T-helper 17 cell (primary cell): ENCODE data around the gene PFKFB3. TPM values are rescaled to one million over a fixed set of nuclear protein-coding genes. Genes with fewer than 3 reads are reported as not detected.
A peak's percentile ranks its signal among the peaks of the same experiment; 100 is the strongest.

Source experiments
- ATAC-seq: fragments of 150-1000 bp; cut with Tn5 transposase; 2 replicates; pipeline ENCODE4 v1.10.0; 2021; ENCODE audit warnings: mild to moderate bottlenecking, moderate library complexity
- DNase-seq, 3 donors: peaks; one replicate each; pipeline versions ENCODE4 v3.0.0 to v3.0.0-alpha.2; 2020 to 2021
- H3K9me3 ChIP-seq: one replicate; pipeline ENCODE4 v1.7.0; 2013; ENCODE audit warnings: low read length, mild to moderate bottlenecking; ENCODE audit not compliant: control insufficient read depth, poor library complexity, severe bottlenecking
- H3K27ac Mint-ChIP-seq: one replicate; pipeline ENCODE4 v1.8.0; 2022; ENCODE audit warnings: mild to moderate bottlenecking, moderate library complexity, mixed read lengths
- H3K27me3 Mint-ChIP-seq: one replicate; pipeline ENCODE4 v1.8.0; 2022; ENCODE audit warnings: mixed read lengths
- H3K36me3 Mint-ChIP-seq: one replicate; pipeline ENCODE4 v1.8.0; 2022; ENCODE audit warnings: low read depth, mixed read lengths
- H3K4me1 Mint-ChIP-seq: one replicate; pipeline ENCODE4 v1.8.0; 2022; ENCODE audit warnings: mild to moderate bottlenecking, mixed read lengths
- H3K4me3 Mint-ChIP-seq: one replicate; pipeline ENCODE4 v1.8.0; 2022; ENCODE audit warnings: mild to moderate bottlenecking, moderate library complexity, mixed read lengths
- total RNA-seq, 4 donors: library from RNA in 2 of 4; stranded (reverse) in 2 of 4; gene quantifications; one replicate each; pipeline ENCODE4 v1.2.3 and lab custom pipeline; 2022 to 2026

PFKFB3 gene
- total RNA-seq, 2 donors from 2014 or later = 93.3 to 146 TPM

DNA sequence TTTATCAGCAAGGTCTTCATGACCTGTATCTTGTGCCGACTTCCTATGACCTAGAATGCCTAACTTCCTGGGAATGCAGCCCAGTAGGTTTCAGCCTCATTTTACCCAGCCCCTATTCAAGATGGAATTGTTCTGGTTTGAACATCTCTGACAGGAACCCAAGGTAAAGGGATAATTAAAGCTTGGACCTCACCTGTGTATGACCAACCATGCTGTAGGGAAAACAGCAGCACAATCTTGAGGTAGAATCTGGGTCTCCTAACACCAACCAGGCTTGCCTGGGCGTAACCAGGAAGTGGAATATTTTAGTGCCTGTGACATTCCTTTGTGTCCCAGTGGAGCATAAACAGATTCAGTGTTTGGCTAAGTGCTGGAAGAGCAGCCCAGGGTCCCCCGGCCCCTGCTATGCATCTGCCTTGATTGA lies 94.1 kb downstream of the PFKFB3 start:
- peaks cover 40% of the 10 kb centered on the region for H3K4me1 Mint-ChIP-seq
- H3K36me3 Mint-ChIP-seq = peaks cover 2% of the 10 kb centered on the region
- H3K9me3 ChIP-seq = no peaks in the 10 kb centered on the region
- no peak for ATAC-seq
- H3K4me3 Mint-ChIP-seq = no peak overlapping the region
- peak overlapping the region; percentile 80 for H3K27ac Mint-ChIP-seq
- no peak for DNase-seq
- no peaks in the 10 kb centered on the region for H3K27me3 Mint-ChIP-seq

DNA sequence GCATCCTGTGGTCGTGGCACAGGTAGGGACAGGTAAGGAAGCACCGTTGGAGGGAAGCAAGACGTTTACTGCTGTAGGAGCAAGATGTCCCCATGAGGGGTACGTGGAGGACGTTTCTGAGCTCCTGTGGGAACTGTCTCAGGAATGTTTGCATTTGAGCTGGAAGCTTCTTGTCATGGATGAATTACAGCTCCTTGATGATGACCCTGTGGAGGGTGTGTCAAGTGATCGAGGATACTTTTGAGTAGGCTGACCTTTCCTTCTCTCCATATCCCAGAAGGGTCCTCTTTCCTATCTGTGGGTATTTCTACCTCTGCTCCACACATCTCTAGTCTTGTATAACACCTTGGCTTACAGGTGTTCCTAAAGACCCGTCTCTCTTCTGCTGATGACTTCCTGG lies 94.8 kb downstream of the PFKFB3 start:
- Mint-ChIP-seq H3K27me3 (no peaks in the 10 kb centered on the region), H3K27ac (peak overlapping the region; percentile 80), H3K4me1 (peaks cover 38% of the 10 kb centered on the region), H3K36me3 (peaks cover 2% of the 10 kb centered on the region), H3K4me3 (no peak overlapping the region)
- no peak for ATAC-seq
- no peak for DNase-seq
- H3K9me3 ChIP-seq = no peaks in the 10 kb centered on the region

DNA sequence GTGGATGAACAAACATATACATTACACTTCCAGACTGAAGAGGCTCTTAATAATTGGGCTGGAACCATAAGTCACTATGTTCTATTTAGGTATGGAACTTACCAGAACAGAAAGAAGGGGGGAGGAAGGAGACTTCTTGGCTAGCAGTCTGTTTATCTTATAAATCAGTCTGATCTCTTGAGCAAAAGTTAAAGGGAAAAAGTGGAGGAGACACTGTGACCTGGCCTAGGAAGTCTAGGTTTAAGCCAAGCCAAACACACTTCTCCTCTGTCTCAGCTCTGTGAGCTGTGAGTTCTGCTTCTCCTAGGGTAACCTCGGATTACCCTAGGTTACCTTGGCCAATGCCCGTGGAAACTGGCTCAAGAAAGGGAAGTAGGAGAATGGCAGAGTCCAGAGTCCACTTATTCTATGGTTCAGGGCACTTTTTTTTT lies 95.2 kb downstream of the PFKFB3 start:
- Mint-ChIP-seq H3K4me3 (no peak overlapping the region), H3K27ac (peak overlapping the region; percentile 80)

DNA sequence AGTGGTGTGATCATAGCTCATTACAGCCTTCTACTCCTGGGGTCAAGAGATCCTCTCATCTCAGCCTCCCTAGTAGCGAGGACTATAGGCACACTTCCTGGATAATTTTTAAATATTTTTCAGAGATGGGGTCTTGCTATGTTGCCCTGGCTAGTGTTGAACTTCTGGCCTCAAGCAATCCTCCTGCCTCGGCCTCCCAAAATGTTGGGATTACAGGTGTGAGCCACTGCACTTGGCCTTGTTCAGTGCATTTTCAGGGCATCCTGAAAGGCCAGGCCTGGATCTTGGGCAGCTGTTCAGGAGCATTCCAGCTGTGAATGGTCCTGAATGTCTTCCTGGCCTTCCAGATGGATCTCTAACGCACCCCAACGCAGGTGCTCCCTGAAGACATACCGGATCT lies 95.7 kb downstream of the PFKFB3 start:
- ATAC-seq = no peak
- Mint-ChIP-seq H3K4me1 (peaks cover 35% of the 10 kb centered on the region), H3K4me3 (no peak overlapping the region), H3K27ac (no peak overlapping the region), H3K27me3 (no peaks in the 10 kb centered on the region), H3K36me3 (peaks cover 2% of the 10 kb centered on the region)
- DNase-seq = no peak
- no peaks in the 10 kb centered on the region for H3K9me3 ChIP-seq

More for the DNA sequence above, 95.2 kb downstream of the PFKFB3 start:
- ATAC-seq (no peak), DNase-seq (no peak)
- H3K36me3 Mint-ChIP-seq = peaks cover 2% of the 10 kb centered on the region
- H3K27me3 Mint-ChIP-seq = no peaks in the 10 kb centered on the region
- peaks cover 35% of the 10 kb centered on the region for H3K4me1 Mint-ChIP-seq
- no peaks in the 10 kb centered on the region for H3K9me3 ChIP-seq

DNA sequence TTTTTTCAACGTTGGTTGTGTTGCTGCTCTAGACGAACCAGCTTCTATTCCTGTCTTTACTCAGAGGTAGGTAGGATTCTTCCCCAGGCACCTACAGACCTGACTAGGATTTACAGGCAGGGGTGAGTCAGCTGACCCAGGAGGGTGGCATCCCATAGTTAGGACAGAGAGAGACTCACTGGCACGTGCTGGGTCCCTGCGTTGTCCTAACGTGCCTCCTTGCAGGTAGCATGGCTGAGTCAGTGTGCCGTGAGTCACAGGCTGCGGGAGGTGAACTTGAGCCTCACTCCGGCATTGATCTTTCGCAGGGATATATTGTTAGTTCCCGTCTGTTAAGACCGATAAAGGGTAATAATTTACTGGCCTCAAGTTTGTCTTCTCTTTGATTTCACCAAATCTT lies 96.5 kb downstream of the PFKFB3 start:
- no peaks in the 10 kb centered on the region for H3K27me3 Mint-ChIP-seq
- no peak for DNase-seq
- peaks cover 2% of the 10 kb centered on the region for H3K36me3 Mint-ChIP-seq
- peak overlapping the region; percentile 95 for H3K27ac Mint-ChIP-seq
- peaks cover 35% of the 10 kb centered on the region for H3K4me1 Mint-ChIP-seq
- H3K9me3 ChIP-seq = no peaks in the 10 kb centered on the region
- H3K4me3 Mint-ChIP-seq = peak overlapping the region; percentile 67
- ATAC-seq = no peak

DNA sequence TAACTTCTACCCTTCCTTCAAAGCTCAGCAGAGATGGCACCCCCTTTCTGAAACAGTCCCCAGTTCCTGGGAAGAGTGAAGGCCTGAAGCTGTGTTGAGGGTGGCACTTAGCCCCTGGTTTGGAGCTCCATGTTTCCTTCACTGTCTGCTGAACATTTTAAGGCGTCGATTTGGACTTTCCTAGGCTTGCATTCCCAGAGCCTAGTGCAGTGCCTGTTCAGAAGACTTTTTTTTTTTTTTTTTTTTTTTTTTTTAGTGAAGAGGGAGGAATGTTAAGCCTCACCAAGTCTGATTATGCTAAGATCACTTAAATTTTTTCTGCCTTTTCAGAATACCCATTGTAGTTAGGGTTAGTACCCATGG lies 97.0 kb downstream of the PFKFB3 start:
- peak overlapping the region; percentile 95 for H3K27ac Mint-ChIP-seq
- H3K36me3 Mint-ChIP-seq = peaks cover 2% of the 10 kb centered on the region
- H3K4me3 Mint-ChIP-seq = peak overlapping the region; percentile 67
- DNase-seq (no peak), ATAC-seq (no peak)
- peaks cover 34% of the 10 kb centered on the region for H3K4me1 Mint-ChIP-seq
- no peaks in the 10 kb centered on the region for H3K27me3 Mint-ChIP-seq
- H3K9me3 ChIP-seq = no peaks in the 10 kb centered on the region

DNA sequence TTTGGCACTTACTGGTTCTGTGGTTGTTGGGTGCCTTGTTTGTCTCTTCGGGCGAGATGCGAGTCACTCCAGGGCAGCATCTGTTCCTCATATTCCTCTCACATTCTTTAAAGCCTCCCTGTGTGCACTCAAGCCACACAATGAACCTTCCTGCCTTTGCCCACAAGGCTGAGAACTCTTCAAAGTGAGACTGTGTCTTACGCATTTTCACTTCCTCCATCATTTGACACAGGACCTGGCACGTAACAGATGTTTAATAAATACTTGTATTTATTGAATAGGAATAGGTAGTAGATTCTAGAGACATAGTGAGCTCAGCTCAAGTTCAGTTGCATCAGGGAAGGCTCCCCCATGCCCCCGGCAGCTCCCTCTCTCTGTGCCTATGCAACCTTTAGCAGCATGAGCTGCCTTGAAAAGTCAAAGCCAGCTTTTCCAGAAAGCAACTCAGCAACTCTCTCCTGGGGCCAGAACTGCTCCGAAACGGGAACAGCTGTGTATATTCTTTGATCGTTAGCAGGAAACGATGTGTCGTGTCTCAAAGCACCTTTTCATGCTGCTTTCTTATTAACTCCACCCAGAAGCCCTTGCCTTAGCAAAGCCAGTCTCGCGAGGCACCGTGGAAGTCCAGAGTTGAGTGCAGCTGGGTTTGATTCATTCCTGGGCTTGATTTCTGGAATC lies 97.5 kb downstream of the PFKFB3 start:
- ATAC-seq = peak; percentile 86
- no peaks in the 10 kb centered on the region for H3K9me3 ChIP-seq
- Mint-ChIP-seq H3K36me3 (peaks cover 2% of the 10 kb centered on the region), H3K4me3 (peak overlapping the region; percentile 67), H3K27me3 (no peaks in the 10 kb centered on the region), H3K4me1 (peaks cover 32% of the 10 kb centered on the region), H3K27ac (peak overlapping the region; percentile 95)
- DNase-seq = peak in 2 of 3 donors; percentile 10 to 15

DNA sequence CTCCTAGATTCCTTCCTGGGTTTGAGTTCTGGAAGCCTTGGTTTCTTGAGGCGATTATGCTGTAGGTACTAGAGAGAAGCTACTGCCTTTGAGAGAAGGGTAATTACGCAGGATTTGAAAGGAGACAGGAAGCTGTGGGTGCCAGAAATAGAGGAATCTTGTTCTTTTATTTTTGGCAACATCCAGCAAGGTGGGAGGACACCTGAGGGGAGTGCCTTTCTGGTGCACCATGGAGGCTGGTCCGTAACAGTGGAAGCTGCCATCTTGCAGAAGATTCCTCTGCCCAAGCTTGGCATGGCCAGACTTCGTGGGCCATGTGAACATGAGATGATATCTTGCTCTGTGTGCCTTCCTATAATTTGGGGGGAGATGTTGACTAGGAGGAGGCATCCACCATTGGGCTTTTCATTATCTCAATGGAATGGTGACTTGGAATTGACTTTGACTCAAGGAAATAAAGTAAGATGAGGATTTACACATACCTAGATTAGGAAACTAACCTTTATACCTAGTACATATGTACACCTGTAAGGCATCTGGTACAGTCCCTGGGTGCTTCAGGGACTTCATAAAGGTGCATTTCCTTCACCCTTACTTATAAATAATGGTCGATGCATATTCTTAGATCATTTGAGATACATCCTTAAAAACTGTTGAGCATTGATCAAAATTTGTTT lies 98.2 kb downstream of the PFKFB3 start:
- DNase-seq (no peak), ATAC-seq (no peak)
- H3K36me3 Mint-ChIP-seq = peaks cover 2% of the 10 kb centered on the region
- no peaks in the 10 kb centered on the region for H3K27me3 Mint-ChIP-seq
- H3K27ac Mint-ChIP-seq = peak overlapping the region; percentile 95
- H3K4me1 Mint-ChIP-seq = peaks cover 27% of the 10 kb centered on the region
- no peaks in the 10 kb centered on the region for H3K9me3 ChIP-seq
- peak overlapping the region; percentile 67 for H3K4me3 Mint-ChIP-seq

DNA sequence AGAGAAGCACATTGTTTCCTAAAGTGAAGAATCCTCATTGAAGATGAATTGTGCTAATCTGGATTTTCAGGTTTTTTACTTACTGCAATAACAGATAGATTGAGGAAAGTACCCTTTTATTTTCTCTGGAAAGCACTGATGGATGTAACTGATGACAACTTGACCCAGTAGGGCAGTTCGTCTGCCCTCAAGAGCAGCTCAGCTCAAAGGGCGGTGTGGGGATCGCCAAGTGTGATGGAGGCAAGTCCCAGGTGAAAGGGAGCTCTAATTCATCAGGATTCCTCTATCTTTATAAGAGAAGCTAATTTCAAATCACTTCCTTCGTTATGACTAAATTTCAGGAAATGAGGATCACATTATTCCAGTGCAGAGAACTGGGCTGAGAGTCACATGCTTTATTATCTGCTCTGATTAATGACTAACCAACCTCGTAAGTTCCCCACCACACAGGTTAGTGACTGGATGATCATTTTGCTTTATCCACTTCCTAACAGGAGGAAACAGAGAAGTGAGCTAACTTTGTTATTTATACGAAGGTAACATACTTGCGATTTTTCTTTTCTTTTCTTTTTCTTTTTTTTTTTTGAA lies 98.8 kb downstream of the PFKFB3 start:
- Mint-ChIP-seq H3K36me3 (peaks cover 2% of the 10 kb centered on the region), H3K4me3 (no peak overlapping the region), H3K4me1 (peaks cover 22% of the 10 kb centered on the region), H3K27ac (peak overlapping the region; percentile 95), H3K27me3 (no peaks in the 10 kb centered on the region)
- ATAC-seq (no peak), DNase-seq (no peak)
- H3K9me3 ChIP-seq = no peaks in the 10 kb centered on the region

Other genes starting within 250 kb of the PFKFB3 start
- 10 to 100 TPM; 12.6 to 13.0 TPM for gene IL15RA, start 225.4 kb upstream of the PFKFB3 start, total RNA-seq
- 10 to 100 TPM; 51.7 to 59.2 TPM for gene IL2RA, start 140.6 kb upstream of the PFKFB3 start, total RNA-seq
- 100 to 1,000 TPM; 133 to 146 TPM for gene RBM17, start 113.9 kb upstream of the PFKFB3 start, total RNA-seq